Amygdala (tissue), 56 donors: ENCODE results near the gene CDC5L.
"Not testable (repeated sequence)": the region's sequence is repeated elsewhere in the genome, so short reads cannot be mapped to it uniquely, and the experiment has no call there.

Experiments used
- DNase-seq, 56 donors: peaks; one replicate each; lab custom pipeline; 2025; lab: John Stamatoyannopoulos, UW

Gene CDC5L

GRCh38 chr6:44449181-44449580 lies 61.7 kb downstream of the CDC5L start:
- DNase-seq, result not testable (repeated sequence)

- no peak for DNase-seq
These were observed 64.5 kb downstream of the CDC5L start for GRCh38 chr6:44451803-44452695.

- no peak for DNase-seq
These were observed 65.2 kb downstream of the CDC5L start for GRCh38 chr6:44452725-44453124.

GRCh38 chr6:44453146-44453545 lies 65.6 kb downstream of the CDC5L start:
- DNase-seq, result no peak

- no peak for DNase-seq
These were observed 66.7 kb downstream of the CDC5L start for GRCh38 chr6:44454198-44454597.

- DNase-seq, result peak in 3 of 56 donors; percentile 16 to 35 (median 30)
These were observed 68.8 kb downstream of the CDC5L start for GRCh38 chr6:44456070-44456965.

GRCh38 chr6:44456966-44457292 lies 69.4 kb downstream of the CDC5L start:
- DNase-seq, result no peak

GRCh38 chr6:44457596-44457995 lies 70.1 kb downstream of the CDC5L start:
- no peak for DNase-seq

- DNase-seq, result no peak
These were observed 71.0 kb downstream of the CDC5L start for GRCh38 chr6:44458551-44458950.

GRCh38 chr6:44462335-44462734 lies 74.8 kb downstream of the CDC5L start:
- no peak for DNase-seq

- no peak for DNase-seq
These were observed 75.6 kb downstream of the CDC5L start for GRCh38 chr6:44462797-44463727.

- DNase-seq, result no peak
These were observed 76.4 kb downstream of the CDC5L start for GRCh38 chr6:44463728-44464450.

- no peak for DNase-seq
These were observed 77.2 kb downstream of the CDC5L start for GRCh38 chr6:44464527-44465310.

- DNase-seq, result no peak
These were observed 79.4 kb downstream of the CDC5L start for GRCh38 chr6:44466955-44467354.

GRCh38 chr6:44468835-44469234 lies 81.3 kb downstream of the CDC5L start:
- DNase-seq, result no peak

GRCh38 chr6:44470115-44470464 lies 82.6 kb downstream of the CDC5L start:
- no peak for DNase-seq

GRCh38 chr6:44470746-44471145 lies 83.2 kb downstream of the CDC5L start:
- DNase-seq, result no peak

- DNase-seq, result no peak
These were observed 83.9 kb downstream of the CDC5L start for GRCh38 chr6:44471271-44471981.
